Measurements from ENCODE around the gene SESN3.

DNA sequence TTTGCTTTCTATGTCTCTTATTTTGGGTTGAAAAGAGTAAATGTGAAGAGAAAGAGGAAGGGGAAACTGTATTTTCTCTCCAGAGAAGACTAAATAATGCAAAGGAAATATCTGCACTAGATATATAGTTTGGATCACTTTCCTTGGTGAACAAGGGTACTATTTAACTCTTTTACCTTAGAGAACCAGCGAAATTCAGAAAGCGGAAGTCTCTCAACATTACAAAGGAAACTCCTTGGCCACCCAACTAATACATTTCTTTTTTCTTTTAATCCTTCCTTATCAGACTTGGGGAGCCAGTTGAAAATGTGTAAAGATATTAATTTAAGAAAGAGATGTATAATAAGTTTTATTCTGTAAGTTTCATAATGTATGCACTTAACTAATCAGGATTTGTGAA is 64.2 kb downstream of the SESN3 start:
- TF ChIP-seq, protein P1, sequence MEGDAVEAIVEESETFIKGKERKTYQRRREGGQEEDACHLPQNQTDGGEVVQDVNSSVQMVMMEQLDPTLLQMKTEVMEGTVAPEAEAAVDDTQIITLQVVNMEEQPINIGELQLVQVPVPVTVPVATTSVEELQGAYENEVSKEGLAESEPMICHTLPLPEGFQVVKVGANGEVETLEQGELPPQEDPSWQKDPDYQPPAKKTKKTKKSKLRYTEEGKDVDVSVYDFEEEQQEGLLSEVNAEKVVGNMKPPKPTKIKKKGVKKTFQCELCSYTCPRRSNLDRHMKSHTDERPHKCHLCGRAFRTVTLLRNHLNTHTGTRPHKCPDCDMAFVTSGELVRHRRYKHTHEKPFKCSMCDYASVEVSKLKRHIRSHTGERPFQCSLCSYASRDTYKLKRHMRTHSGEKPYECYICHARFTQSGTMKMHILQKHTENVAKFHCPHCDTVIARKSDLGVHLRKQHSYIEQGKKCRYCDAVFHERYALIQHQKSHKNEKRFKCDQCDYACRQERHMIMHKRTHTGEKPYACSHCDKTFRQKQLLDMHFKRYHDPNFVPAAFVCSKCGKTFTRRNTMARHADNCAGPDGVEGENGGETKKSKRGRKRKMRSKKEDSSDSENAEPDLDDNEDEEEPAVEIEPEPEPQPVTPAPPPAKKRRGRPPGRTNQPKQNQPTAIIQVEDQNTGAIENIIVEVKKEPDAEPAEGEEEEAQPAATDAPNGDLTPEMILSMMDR (IDR thresholded peaks at IDR 0.05) = no peak
- TF ChIP-seq POLR2A (IDR thresholded peaks at IDR 0.05; ENCODE audit: low read depth) = no peak
- no peak for TF ChIP-seq EP300 (IDR thresholded peaks at IDR 0.05)
- TF ChIP-seq POLR2AphosphoS5 (IDR thresholded peaks at IDR 0.05) = no peak
